GM18951 (cell line): Measurements from ENCODE around the gene POU2F1.

Source experiments
- POLR2A ChIP-seq: IDR thresholded peaks from 4 replicates; pipeline ENCODE4 v1.6.1; 2011; ENCODE audit warnings: mild to moderate bottlenecking; ENCODE audit not compliant: insufficient read length, insufficient read depth; ENCODE audit errors: extremely low read depth
- in situ Hi-C: fragments of 300-500 bp; cut with MboI; formaldehyde crosslinking; loops from one replicate; pipeline ENCODE4 v1.12.0; 2022; ENCODE audit warnings: low sequenced_read_pairs, mixed read lengths, inconsistent platforms; ENCODE audit not compliant: unreplicated experiment

POU2F1 gene

GRCh38 chr1:167404908-167405307, 184.2 kb downstream of the POU2F1 start:
- in situ Hi-C loops = no loop called here
- no peak for TF ChIP-seq POLR2A

GRCh38 chr1:167408355-167408754, 187.7 kb downstream of the POU2F1 start:
- TF ChIP-seq POLR2A = no peak
- in situ Hi-C loops = no loop called here

- no peak for TF ChIP-seq POLR2A
Measured at GRCh38 chr1:167409183-167409582, 188.5 kb downstream of the POU2F1 start.

GRCh38 chr1:167412072-167412471, 191.4 kb downstream of the POU2F1 start:
- in situ Hi-C loops = no loop called here
- TF ChIP-seq POLR2A = no peak

More at GRCh38 chr1:167409183-167409582, 188.5 kb downstream of the POU2F1 start:
- in situ Hi-C loops = no loop called here

GRCh38 chr1:167412920-167413319, 192.2 kb downstream of the POU2F1 start:
- TF ChIP-seq POLR2A = no peak
- in situ Hi-C loops = no loop called here

GRCh38 chr1:167413328-167413727, 192.6 kb downstream of the POU2F1 start:
- TF ChIP-seq POLR2A = no peak
- in situ Hi-C loops = no loop called here

- no peak for TF ChIP-seq POLR2A
- in situ Hi-C loops = no loop called here
Measured at GRCh38 chr1:167416506-167416905, 195.8 kb downstream of the POU2F1 start.

GRCh38 chr1:167418391-167418790, 197.7 kb downstream of the POU2F1 start:
- TF ChIP-seq POLR2A = no peak
- in situ Hi-C loops = no loop called here

- in situ Hi-C loops = no loop called here
- TF ChIP-seq POLR2A = no peak
Measured at GRCh38 chr1:167419245-167419644, 198.6 kb downstream of the POU2F1 start.

GRCh38 chr1:167420510-167420909, 199.8 kb downstream of the POU2F1 start:
- TF ChIP-seq POLR2A = no peak
- in situ Hi-C loops = no loop called here

GRCh38 chr1:167423684-167424619, 203.3 kb downstream of the POU2F1 start:
- in situ Hi-C loops = no loop called here
- no peak for TF ChIP-seq POLR2A

- no peak for TF ChIP-seq POLR2A
- in situ Hi-C loops = no loop called here
Measured at GRCh38 chr1:167425482-167425881, 204.8 kb downstream of the POU2F1 start.

- in situ Hi-C loops = no loop called here
- no peak for TF ChIP-seq POLR2A
Measured at GRCh38 chr1:167426716-167427115, 206.0 kb downstream of the POU2F1 start.

- TF ChIP-seq POLR2A = no peak
- in situ Hi-C loops = no loop called here
Measured at GRCh38 chr1:167427848-167428247, 207.2 kb downstream of the POU2F1 start.
